ENCODE measurements around the gene PIGM. TPM values are rescaled to one million over a fixed set of nuclear protein-coding genes. Genes with fewer than 3 reads are reported as not detected.

PIGM gene
- total and polyA plus RNA-seq, 2 of the 13 experiments (the other 11 are each of a cell fraction or from before 2014, with no cell fraction given) = 3.4 to 4.6 TPM

GRCh38 chr1:160031365-160032164 lies at the start of gene PIGM (continued):
- TF ChIP-seq, protein P1, sequence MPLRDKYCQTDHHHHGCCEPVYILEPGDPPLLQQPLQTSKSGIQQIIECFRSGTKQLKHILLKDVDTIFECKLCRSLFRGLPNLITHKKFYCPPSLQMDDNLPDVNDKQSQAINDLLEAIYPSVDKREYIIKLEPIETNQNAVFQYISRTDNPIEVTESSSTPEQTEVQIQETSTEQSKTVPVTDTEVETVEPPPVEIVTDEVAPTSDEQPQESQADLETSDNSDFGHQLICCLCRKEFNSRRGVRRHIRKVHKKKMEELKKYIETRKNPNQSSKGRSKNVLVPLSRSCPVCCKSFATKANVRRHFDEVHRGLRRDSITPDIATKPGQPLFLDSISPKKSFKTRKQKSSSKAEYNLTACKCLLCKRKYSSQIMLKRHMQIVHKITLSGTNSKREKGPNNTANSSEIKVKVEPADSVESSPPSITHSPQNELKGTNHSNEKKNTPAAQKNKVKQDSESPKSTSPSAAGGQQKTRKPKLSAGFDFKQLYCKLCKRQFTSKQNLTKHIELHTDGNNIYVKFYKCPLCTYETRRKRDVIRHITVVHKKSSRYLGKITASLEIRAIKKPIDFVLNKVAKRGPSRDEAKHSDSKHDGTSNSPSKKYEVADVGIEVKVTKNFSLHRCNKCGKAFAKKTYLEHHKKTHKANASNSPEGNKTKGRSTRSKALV (CRISPR knock-in tag; IDR thresholded peaks at IDR 0.05) = peak; percentile 61
- no peak for TF ChIP-seq RFXANK (CRISPR knock-in tag; IDR thresholded peaks at IDR 0.05)
- TF ChIP-seq TOPORS (CRISPR knock-in tag; IDR thresholded peaks at IDR 0.05) = no peak; the same call in 1 of the 2 replicates
- TF ChIP-seq, protein P2, sequence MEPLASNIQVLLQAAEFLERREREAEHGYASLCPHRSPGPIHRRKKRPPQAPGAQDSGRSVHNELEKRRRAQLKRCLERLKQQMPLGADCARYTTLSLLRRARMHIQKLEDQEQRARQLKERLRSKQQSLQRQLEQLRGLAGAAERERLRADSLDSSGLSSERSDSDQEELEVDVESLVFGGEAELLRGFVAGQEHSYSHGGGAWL (CRISPR knock-in tag; IDR thresholded peaks at IDR 0.05) = no peak
- TF ChIP-seq TBL1XR1 (IDR thresholded peaks at IDR 0.05; ENCODE audit: borderline replicate concordance, low read length, partially characterized antibody) = no peak
- TF ChIP-seq ZNF451 (CRISPR knock-in tag; IDR thresholded peaks at IDR 0.05) = no peak
- no peak for TF ChIP-seq ZNF484 (CRISPR knock-in tag; IDR thresholded peaks at IDR 0.05; ENCODE audit: borderline replicate concordance, low read depth)
- TF ChIP-seq REXO4 (CRISPR knock-in tag; IDR thresholded peaks at IDR 0.05; ENCODE audit: borderline replicate concordance) = no peak
- TF ChIP-seq USF2 (IDR thresholded peaks at IDR 0.05; ENCODE audit: low read depth, low read length) = no peak
- no peak for TF ChIP-seq USF2 (CRISPR knock-in tag; IDR thresholded peaks at IDR 0.05; ENCODE audit: borderline replicate concordance)
- TF ChIP-seq ZBTB20 (CRISPR knock-in tag; IDR thresholded peaks at IDR 0.05; ENCODE audit: borderline replicate concordance, low read depth) = no peak
- TF ChIP-seq GPBP1L1 (CRISPR knock-in tag; IDR thresholded peaks at IDR 0.05) = no peak
- TF ChIP-seq ZBTB43 (CRISPR knock-in tag; conservative IDR thresholded peaks at IDR 0.05) = peak; percentile 67; the same call in 1 of the 2 replicates
- TF ChIP-seq ZNF780A (CRISPR knock-in tag; IDR thresholded peaks at IDR 0.05) = no peak
- TF ChIP-seq, protein P3, sequence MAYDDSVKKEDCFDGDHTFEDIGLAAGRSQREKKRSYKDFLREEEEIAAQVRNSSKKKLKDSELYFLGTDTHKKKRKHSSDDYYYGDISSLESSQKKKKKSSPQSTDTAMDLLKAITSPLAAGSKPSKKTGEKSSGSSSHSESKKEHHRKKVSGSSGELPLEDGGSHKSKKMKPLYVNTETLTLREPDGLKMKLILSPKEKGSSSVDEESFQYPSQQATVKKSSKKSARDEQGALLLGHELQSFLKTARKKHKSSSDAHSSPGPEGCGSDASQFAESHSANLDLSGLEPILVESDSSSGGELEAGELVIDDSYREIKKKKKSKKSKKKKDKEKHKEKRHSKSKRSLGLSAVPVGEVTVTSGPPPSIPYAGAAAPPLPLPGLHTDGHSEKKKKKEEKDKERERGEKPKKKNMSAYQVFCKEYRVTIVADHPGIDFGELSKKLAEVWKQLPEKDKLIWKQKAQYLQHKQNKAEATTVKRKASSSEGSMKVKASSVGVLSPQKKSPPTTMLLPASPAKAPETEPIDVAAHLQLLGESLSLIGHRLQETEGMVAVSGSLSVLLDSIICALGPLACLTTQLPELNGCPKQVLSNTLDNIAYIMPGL (CRISPR knock-in tag; IDR thresholded peaks at IDR 0.05; ENCODE audit: borderline replicate concordance in 1 of 2, low read depth in 1 of 2) = no peak; a peak in 2 of 4 replicates
- peak; percentile 68; the same call in 1 of the 2 replicates for TF ChIP-seq IRF2 (CRISPR knock-in tag; IDR thresholded peaks at IDR 0.05)
- TF ChIP-seq ZNF383 (CRISPR knock-in tag; IDR thresholded peaks at IDR 0.05; ENCODE audit: borderline replicate concordance) = no peak
- TF ChIP-seq FOXC1 (CRISPR knock-in tag; IDR thresholded peaks at IDR 0.05; ENCODE audit: borderline replicate concordance) = no peak
- TF ChIP-seq ZNF703 (CRISPR knock-in tag; IDR thresholded peaks at IDR 0.05; ENCODE audit: borderline replicate concordance) = no peak
